Measurements from ENCODE around the gene TAF11. TPM values are rescaled to one million over a fixed set of nuclear protein-coding genes. Genes with fewer than 3 reads are reported as not detected.

Gene TAF11
- total RNA-seq, 1 experiment from 2014 or later: 44.1 TPM

- Mint-ChIP-seq H3K4me1 (0 out of 2 replicates have a peak, but pooled peaks cover 4% of the 10 kb centered on the region), H3K4me3 (no peak overlapping the region), H3K27ac (no peak overlapping the region; the same call in 1 of the 2 replicates), H3K9me3 (no peaks in the 10 kb centered on the region), H3K27me3 (ENCODE audit: low read depth) (no peaks in the 10 kb centered on the region), H3K36me3 (peaks cover 21% of the 10 kb centered on the region)
- ATAC-seq: no peak
- DNase-seq (ENCODE audit: low spot score): no peak
- ChIA-PET CTCF (no interaction called here), POLR2A (no interaction called here)
- TF ChIP-seq ATF1 (CRISPR knock-in tag; IDR thresholded peaks at IDR 0.05) (no peak), PRRX2 (CRISPR knock-in tag; IDR thresholded peaks at IDR 0.05) (no peak), ZMAT4 (CRISPR knock-in tag; IDR thresholded peaks at IDR 0.05) (no peak), NFATC4 (CRISPR knock-in tag; IDR thresholded peaks at IDR 0.05) (no peak), CREB1 (CRISPR knock-in tag; IDR thresholded peaks at IDR 0.05) (no peak), MYBL2 (CRISPR knock-in tag; IDR thresholded peaks at IDR 0.05) (no peak), ZNF317 (CRISPR knock-in tag; IDR thresholded peaks at IDR 0.05; ENCODE audit: borderline replicate concordance, low read depth) (no peak), CREM (CRISPR knock-in tag; IDR thresholded peaks at IDR 0.05) (no peak), ZNF512 (CRISPR knock-in tag; IDR thresholded peaks at IDR 0.05; ENCODE audit: borderline replicate concordance) (no peak), MAX (CRISPR knock-in tag; IDR thresholded peaks at IDR 0.05) (no peak), FOXK1 (CRISPR knock-in tag; IDR thresholded peaks at IDR 0.05) (no peak), RORB (CRISPR knock-in tag; IDR thresholded peaks at IDR 0.05) (no peak)
Observed at GRCh38 chr6:34836451-34836850, 51.4 kb downstream of the TAF11 start.

- Mint-ChIP-seq H3K9me3 (no peaks in the 10 kb centered on the region), H3K4me1 (0 out of 2 replicates have a peak, but pooled peaks cover 4% of the 10 kb centered on the region), H3K27me3 (ENCODE audit: low read depth) (no peaks in the 10 kb centered on the region), H3K4me3 (no peak overlapping the region), H3K36me3 (peaks cover 21% of the 10 kb centered on the region), H3K27ac (no peak overlapping the region; the same call in 1 of the 2 replicates)
- TF ChIP-seq FOXJ3 (CRISPR knock-in tag; IDR thresholded peaks at IDR 0.05; ENCODE audit: borderline replicate concordance) (no peak), ERG (CRISPR knock-in tag; IDR thresholded peaks at IDR 0.05) (no peak), ATF1 (CRISPR knock-in tag; IDR thresholded peaks at IDR 0.05) (no peak), MLX (CRISPR knock-in tag; IDR thresholded peaks at IDR 0.05) (no peak), ARID4B (CRISPR knock-in tag; IDR thresholded peaks at IDR 0.05; ENCODE audit: borderline replicate concordance) (no peak), NR3C1 (CRISPR knock-in tag; conservative IDR thresholded peaks at IDR 0.05; ENCODE audit: low read depth) (no peak), ZNF317 (CRISPR knock-in tag; IDR thresholded peaks at IDR 0.05; ENCODE audit: borderline replicate concordance, low read depth) (no peak), USF2 (CRISPR knock-in tag; IDR thresholded peaks at IDR 0.05) (no peak), ZNF532 (CRISPR knock-in tag; IDR thresholded peaks at IDR 0.05; ENCODE audit: borderline replicate concordance) (no peak), CBFB (CRISPR knock-in tag; IDR thresholded peaks at IDR 0.05; ENCODE audit: low read depth) (no peak), FOXK1 (CRISPR knock-in tag; IDR thresholded peaks at IDR 0.05) (no peak), JUN (CRISPR knock-in tag; IDR thresholded peaks at IDR 0.05) (no peak)
- POLR2A ChIA-PET: no interaction called here
- ATAC-seq: no peak
- CTCF ChIA-PET: no interaction called here
- no peak for DNase-seq (ENCODE audit: low spot score)
Observed at GRCh38 chr6:34836008-34836407, 51.8 kb downstream of the TAF11 start.
